GM13976 (cell line): Measurements from ENCODE around the gene KIF21B.

Experiments used
- DNase-seq: peaks from one replicate; pipeline ENCODE4 v3.0.0; 2012; ENCODE audit warnings: low spot score
- in situ Hi-C: fragments of 300-500 bp; cut with MboI; formaldehyde crosslinking; loops from one replicate; pipeline ENCODE4 v1.12.0; 2022; ENCODE audit warnings: low sequenced_read_pairs, mixed read lengths, inconsistent platforms; ENCODE audit not compliant: unreplicated experiment
- TF ChIP-seq, protein P1 (sequence below): IDR thresholded peaks from 2 replicates; pipeline ENCODE4 v1.5.1; 2012; ENCODE audit warnings: borderline replicate concordance, mild to moderate bottlenecking; ENCODE audit not compliant: insufficient read depth; ENCODE audit errors: extremely low read depth, missing control alignments, control extremely low read depth

KIF21B gene

DNA sequence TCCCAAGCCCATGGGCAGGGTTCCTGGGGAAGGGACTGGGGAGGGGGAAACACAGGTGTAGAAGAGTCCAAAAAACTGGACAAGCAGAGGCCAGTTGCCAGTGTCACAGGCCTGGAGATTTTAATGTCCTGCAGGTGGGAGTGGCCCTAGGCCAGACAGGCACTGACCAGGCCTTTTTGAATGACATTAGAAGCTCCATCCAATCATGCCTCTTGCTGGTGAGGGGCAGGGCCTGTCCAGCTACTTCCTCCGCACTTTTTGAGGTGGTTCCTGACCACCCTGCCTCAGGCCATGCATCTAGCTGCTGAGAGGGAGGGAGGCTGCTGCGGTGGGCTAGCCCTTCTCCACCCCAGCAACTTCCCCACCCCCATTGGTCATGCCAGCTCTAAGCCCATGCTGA is 15.9 kb upstream of the KIF21B start:
- TF ChIP-seq, protein P1, sequence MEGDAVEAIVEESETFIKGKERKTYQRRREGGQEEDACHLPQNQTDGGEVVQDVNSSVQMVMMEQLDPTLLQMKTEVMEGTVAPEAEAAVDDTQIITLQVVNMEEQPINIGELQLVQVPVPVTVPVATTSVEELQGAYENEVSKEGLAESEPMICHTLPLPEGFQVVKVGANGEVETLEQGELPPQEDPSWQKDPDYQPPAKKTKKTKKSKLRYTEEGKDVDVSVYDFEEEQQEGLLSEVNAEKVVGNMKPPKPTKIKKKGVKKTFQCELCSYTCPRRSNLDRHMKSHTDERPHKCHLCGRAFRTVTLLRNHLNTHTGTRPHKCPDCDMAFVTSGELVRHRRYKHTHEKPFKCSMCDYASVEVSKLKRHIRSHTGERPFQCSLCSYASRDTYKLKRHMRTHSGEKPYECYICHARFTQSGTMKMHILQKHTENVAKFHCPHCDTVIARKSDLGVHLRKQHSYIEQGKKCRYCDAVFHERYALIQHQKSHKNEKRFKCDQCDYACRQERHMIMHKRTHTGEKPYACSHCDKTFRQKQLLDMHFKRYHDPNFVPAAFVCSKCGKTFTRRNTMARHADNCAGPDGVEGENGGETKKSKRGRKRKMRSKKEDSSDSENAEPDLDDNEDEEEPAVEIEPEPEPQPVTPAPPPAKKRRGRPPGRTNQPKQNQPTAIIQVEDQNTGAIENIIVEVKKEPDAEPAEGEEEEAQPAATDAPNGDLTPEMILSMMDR, result no peak
- in situ Hi-C loops, result no loop called here
- DNase-seq, result no peak

DNA sequence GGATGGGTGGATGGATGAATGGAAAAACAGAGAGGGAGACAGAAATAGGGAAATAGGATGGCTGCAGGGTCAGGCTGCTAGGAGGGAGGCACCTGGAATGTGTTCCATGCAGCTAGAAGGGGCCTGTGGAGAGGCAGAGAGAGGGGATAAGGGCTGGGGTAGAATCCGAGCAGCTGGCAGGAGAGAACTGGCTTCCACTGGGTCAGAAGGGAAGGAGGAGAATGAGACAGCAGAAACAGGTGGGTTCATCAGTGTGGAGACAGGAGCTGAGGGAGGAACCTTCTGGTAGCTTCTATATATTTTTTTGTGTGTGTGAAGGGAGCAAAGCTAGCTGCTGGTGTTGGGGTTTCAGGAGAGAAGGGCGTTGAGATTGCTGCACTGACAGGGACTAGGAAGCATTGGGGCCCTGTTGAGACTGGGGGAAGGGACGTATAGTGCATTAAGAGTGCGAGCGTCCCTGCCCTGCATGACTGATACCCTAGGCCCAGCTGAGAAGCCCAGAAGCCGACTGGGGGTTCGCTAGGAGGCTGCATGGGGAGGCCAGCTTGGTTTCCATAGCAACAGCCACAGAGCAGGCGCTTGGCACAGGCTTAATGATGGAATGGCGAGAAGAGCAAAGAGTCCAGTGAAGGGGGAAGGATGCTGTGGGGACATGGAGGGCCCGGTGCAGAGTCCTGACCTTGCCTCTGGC is 14.8 kb upstream of the KIF21B start:
- DNase-seq, result no peak
- in situ Hi-C loops, result no loop called here
- TF ChIP-seq, protein P1, result no peak

DNA sequence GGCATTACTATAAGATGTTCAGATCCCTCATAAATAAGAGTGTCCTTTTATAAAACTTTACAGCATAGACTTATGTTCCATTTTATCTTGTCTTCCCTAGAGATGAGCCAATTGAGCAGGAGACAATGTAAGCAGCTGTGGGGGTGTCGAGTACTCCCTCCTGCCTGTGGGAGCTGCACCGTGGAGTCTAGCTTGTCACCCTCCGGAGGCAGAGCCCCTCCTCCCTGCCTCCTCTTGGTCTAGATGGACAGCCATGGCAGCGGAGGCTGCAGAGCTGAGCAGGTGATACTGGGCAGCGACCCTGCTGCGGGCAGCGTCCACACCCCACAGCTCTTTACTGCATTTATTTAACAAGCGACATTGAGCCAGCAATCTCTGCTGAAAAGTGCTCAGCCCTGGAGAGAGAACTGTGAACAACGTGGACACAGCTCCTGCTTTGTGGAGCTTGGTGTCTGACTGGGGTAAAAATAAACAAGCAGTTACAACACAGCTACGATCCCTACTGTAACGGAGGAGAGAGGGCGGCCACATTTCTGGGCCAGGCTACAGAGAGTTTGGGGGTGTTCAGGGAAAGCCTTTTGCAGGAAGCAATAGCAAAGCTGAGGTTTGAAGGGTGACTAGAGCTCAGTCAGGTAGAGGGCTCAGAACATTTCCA is 12.8 kb upstream of the KIF21B start:
- DNase-seq, result no peak
- TF ChIP-seq, protein P1, result no peak
- in situ Hi-C loops, result no loop called here

DNA sequence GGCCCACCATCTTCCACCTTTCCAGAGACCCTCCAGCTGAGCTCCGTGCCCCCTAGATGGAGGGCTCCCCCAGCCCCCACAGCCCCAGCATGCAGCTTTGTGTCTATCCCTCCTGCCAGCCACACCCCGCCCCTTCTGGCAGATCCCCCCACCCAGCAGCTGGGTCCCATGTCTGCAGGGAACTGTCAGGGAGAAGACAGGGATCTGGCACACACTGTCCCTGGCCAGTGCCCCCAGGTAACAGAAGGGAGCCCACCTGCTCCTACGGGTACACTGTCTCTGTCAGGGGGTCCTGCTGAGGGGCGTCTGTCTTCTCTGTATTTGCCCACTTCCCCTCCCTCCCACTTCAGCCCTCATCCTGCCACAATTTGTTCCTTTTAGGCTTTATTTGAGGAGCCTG is 11.2 kb upstream of the KIF21B start:
- in situ Hi-C loops, result no loop called here
- TF ChIP-seq, protein P1, result no peak
- DNase-seq, result no peak

DNA sequence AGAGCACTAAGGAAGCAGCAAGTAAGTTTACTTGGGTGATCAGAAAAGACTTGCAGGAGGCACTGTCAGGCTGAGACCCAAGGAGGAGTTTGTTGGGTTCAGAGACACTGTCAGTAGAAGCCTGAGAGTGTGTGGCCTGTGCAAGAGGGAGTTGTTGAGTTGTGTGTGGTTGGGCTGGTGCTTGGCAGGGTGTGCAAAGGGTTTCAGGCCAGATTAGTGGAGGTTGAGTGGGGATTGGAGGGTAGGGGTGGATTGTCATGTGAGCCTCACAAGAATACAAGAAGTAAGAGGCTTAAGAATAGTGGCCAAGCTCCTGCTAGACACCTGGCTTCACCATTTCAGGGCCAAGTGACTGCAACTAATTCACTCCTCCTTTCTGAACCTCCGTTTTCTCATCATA is 8.9 kb upstream of the KIF21B start:
- DNase-seq, result no peak
- TF ChIP-seq, protein P1, result no peak
- in situ Hi-C loops, result no loop called here

DNA sequence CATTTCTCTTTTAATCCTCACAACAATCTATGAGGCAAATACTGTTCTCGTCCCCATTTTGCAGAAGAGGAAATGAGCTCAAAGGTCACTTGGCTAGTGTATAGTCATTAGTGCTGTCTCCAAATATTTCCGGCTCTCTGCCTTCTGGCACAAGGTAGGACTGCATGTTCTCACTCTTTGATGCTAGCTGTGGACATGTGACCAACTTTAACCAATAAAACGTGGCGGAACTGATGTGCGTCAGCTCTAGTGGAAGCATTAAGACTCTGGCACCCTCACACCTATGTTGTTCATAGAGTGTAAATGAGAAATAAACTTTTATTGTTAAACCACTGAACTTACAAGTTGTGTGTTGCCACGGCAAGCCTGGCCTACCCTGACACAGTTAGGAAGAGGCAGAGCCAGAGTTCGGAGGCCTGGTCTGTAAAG is 5.0 kb upstream of the KIF21B start:
- in situ Hi-C loops, result no loop called here
- DNase-seq, result no peak
- TF ChIP-seq, protein P1, result no peak
